H1 (cell line): ENCODE measurements around the gene TMEM97. TPM values are rescaled to one million over a fixed set of nuclear protein-coding genes. Genes with fewer than 3 reads are reported as not detected.

Experiments used
- ATF3 ChIP-seq: IDR thresholded peaks from 2 replicates; pipeline ENCODE4 v1.6.1; 2011; ENCODE audit warnings: low read depth, mild to moderate bottlenecking, low read length; ENCODE audit not compliant: insufficient read depth
- BACH1 ChIP-seq: IDR thresholded peaks from 2 replicates; pipeline ENCODE4 v1.6.1; 2012; ENCODE audit warnings: low read length, improper control_type of control experiment
- BCL11A ChIP-seq, 2 experiments: IDR thresholded peaks; one replicate each; pipeline ENCODE4 v1.6.1; 2011; ENCODE audit warnings: low read depth in 2 of 2, low read length in 2 of 2, mild to moderate bottlenecking in 2 of 2
- BRCA1 ChIP-seq: IDR thresholded peaks from 2 replicates; pipeline ENCODE4 v1.6.1; 2012; ENCODE audit warnings: low read depth, low read length, improper control_type of control experiment
- CBX5 ChIP-seq: fragments of 300-800, 300-1000 bp; sonication (generic); IDR thresholded peaks from 2 replicates; pipeline ENCODE4 v1.7.1; 2016; ENCODE audit warnings: antibody characterized with exemption, low read length, low read depth
- CREB1 ChIP-seq: IDR thresholded peaks from 2 replicates; pipeline ENCODE4 v1.6.1; 2012; ENCODE audit warnings: inconsistent platforms
- CTBP2 ChIP-seq: IDR thresholded peaks from 2 replicates; pipeline ENCODE4 v1.7.0; 2011; ENCODE audit warnings: borderline replicate concordance, mild to moderate bottlenecking, moderate library complexity, mixed read lengths, low read length; ENCODE audit not compliant: insufficient read depth, insufficient read length
- EZH2 ChIP-seq: fragments of 200-600 bp; sonication (generic); IDR thresholded peaks from 2 replicates; pipeline ENCODE4 v1.7.1; 2012; ENCODE audit warnings: low read depth, mild to moderate bottlenecking, moderate library complexity, low read length, inconsistent platforms; ENCODE audit not compliant: severe bottlenecking
- HDAC2 ChIP-seq, 2 experiments: fragments of 300-600 bp in 1 of 2; sonication (generic) in 1 of 2; IDR thresholded peaks; 2 replicates each; pipeline ENCODE4 v1.6.1; 2011 to 2012; ENCODE audit warnings: low read depth in 2 of 2, low read length in 2 of 2, mild to moderate bottlenecking in 2 of 2, moderate library complexity in 2 of 2, borderline replicate concordance in 1 of 2, inconsistent platforms in 1 of 2
- JUND ChIP-seq: IDR thresholded peaks from 2 replicates; pipeline ENCODE4 v1.6.1; 2011; ENCODE audit warnings: mild to moderate bottlenecking, improper control_type of control experiment, low read length
- NRF1 ChIP-seq: IDR thresholded peaks from 2 replicates; pipeline ENCODE4 v1.6.1; 2011; ENCODE audit warnings: mild to moderate bottlenecking, low read depth, low read length, improper control_type of control experiment
- POLR2AphosphoS5 ChIP-seq: IDR thresholded peaks from 2 replicates; pipeline ENCODE4 v1.6.1; 2011; ENCODE audit warnings: low read depth, low read length
- RAD21 ChIP-seq, 2 experiments: IDR thresholded peaks in 1 of 2; conservative IDR thresholded peaks in 1 of 2; 2 replicates each; pipeline ENCODE4 v1.6.1; 2011; ENCODE audit warnings: low read depth in 2 of 2, low read length in 2 of 2, improper control_type of control experiment in 1 of 2, inconsistent platforms in 1 of 2, mild to moderate bottlenecking in 1 of 2, moderate library complexity in 1 of 2
- RXRA ChIP-seq: IDR thresholded peaks from 2 replicates; pipeline ENCODE4 v1.6.1; 2011; ENCODE audit warnings: low read depth, mild to moderate bottlenecking, low read length, moderate library complexity; ENCODE audit not compliant: insufficient read depth
- SIRT6 ChIP-seq: IDR thresholded peaks from one replicate; pipeline ENCODE4 v1.7.1; 2012; ENCODE audit warnings: low read length, inconsistent platforms
- SIX5 ChIP-seq: IDR thresholded peaks from 2 replicates; pipeline ENCODE4 v1.6.1; 2011; ENCODE audit warnings: mild to moderate bottlenecking, low read depth, low read length
- SP1 ChIP-seq: IDR thresholded peaks from 2 replicates; pipeline ENCODE4 v1.6.1; 2011; ENCODE audit warnings: low read depth, low read length
- SUZ12 ChIP-seq: fragments of 200-600 bp; sonication (generic); IDR thresholded peaks from 2 replicates; pipeline ENCODE4 v1.6.1; 2012; ENCODE audit warnings: mild to moderate bottlenecking, inconsistent platforms, low read length, moderate library complexity, mixed read lengths
- TAF1 ChIP-seq: IDR thresholded peaks from 2 replicates; pipeline ENCODE4 v1.6.1; 2011; ENCODE audit warnings: mild to moderate bottlenecking, low read depth, low read length
- TBP ChIP-seq: IDR thresholded peaks from 2 replicates; pipeline ENCODE4 v1.6.1; 2011; ENCODE audit warnings: low read depth, low read length, improper control_type of control experiment
- TCF12 ChIP-seq: IDR thresholded peaks from 2 replicates; pipeline ENCODE4 v1.6.1; 2011; ENCODE audit warnings: low read depth, mild to moderate bottlenecking, low read length
- USF2 ChIP-seq: IDR thresholded peaks from 2 replicates; pipeline ENCODE4 v1.6.1; 2011; ENCODE audit warnings: low read length, improper control_type of control experiment
- polyA plus RNA-seq, 7 experiments: library from polyadenylated mRNA; depleted of rRNA in 3 of 7; stranded (reverse) in 5 of 7; unstranded in 2 of 7; fragments of >200 nt in 5 of 7; fragments of 200-250 nt in 2 of 7; gene quantifications; 1 replicate in 5 of 7; 2 replicates in 1 of 7; 4 replicates in 1 of 7; pipeline versions ENCODE4 v1.2.1 to v1.2.3, GENCODE V29; 2011 to 2013; ENCODE audit warnings: missing spikeins in 2 of 7, mixed read lengths in 2 of 7
- total RNA-seq: library from RNA; stranded (reverse); fragmentation: NEBNext Ultra II Directional; extraction: Animal tissue kit (Norgen Biotek cat#: 25700); gene quantifications from 2 replicates; pipeline ENCODE4 v1.2.1, GENCODE V29; 2021

TMEM97 gene
- total and polyA plus RNA-seq, 2 of the 8 experiments (the other 6 are each of a cell fraction or from before 2014, with no cell fraction given) = 126 to 130 TPM

- TF ChIP-seq SP1 = no peak
- no peak for TF ChIP-seq RXRA
- TF ChIP-seq HDAC2 (IDR thresholded peaks at IDR 0.05; ENCODE audit: borderline replicate concordance in 1 of 2, low read depth in 2 of 2, low read length in 2 of 2) = no peak; a peak in 1 of 4 replicates
- no peak for TF ChIP-seq EZH2
- TF ChIP-seq BRCA1 = no peak
- TF ChIP-seq SIRT6 = no peak
- no peak for TF ChIP-seq TCF12
- TF ChIP-seq CTBP2 = no peak
- peak; percentile 71 for TF ChIP-seq JUND
- TF ChIP-seq BCL11A (IDR thresholded peaks at IDR 0.05; ENCODE audit: low read depth in 2 of 2, low read length in 2 of 2) = no peak
- 0 out of 2 replicates have a peak, but pooled peaks have one; percentile 2 for TF ChIP-seq POLR2AphosphoS5
- no peak for TF ChIP-seq CBX5
- no peak for TF ChIP-seq SIX5
- TF ChIP-seq ATF3 = no peak
- TF ChIP-seq USF2 = no peak
- no peak; the same call in 1 of the 2 replicates for TF ChIP-seq BACH1
- no peak for TF ChIP-seq NRF1
- no peak for TF ChIP-seq TAF1
- no peak for TF ChIP-seq TBP
- TF ChIP-seq SUZ12 = no peak
- TF ChIP-seq RAD21 (IDR thresholded peaks at IDR 0.05 in 1 of 2, conservative IDR thresholded peaks at IDR 0.05 in 1 of 2; ENCODE audit: low read depth in 2 of 2, low read length in 2 of 2) = no peak
- TF ChIP-seq CREB1 = peak; percentile 83
These were observed 17.2 kb downstream of the TMEM97 start (continued) for GRCh38 chr17:28335959-28336871.
